HepG2 (cell line): ENCODE data around the gene MTCH2. TPM values are rescaled to one million over a fixed set of nuclear protein-coding genes. Genes with fewer than 3 reads are reported as not detected.

Experiments
- ATAC-seq: fragments of 200-7000 bp; cut with Tn5 transposase; 3 replicates; pipeline ENCODE4 v1.9.1; 2020; ENCODE audit warnings: mild to moderate bottlenecking, moderate library complexity
- BruUV-seq: library from RNA; stranded (reverse); fragments of 400-500 nt; replicated peaks from 2 replicates; lab custom pipeline; 2021; lab: Mats Ljungman, UMichigan
- CTCF ChIA-PET: fragments of 300-600 bp; formaldehyde crosslinking; extraction: SDS; loops from one replicate; lab custom pipeline; 2021; ENCODE audit warnings: low total read pairs, inconsistent platforms, low intra/inter-chr PET ratio; lab: Yijun Ruan, JAX
- POLR2A ChIA-PET: fragments of 350-600 bp; sonication (Branson Sonifier 250); formaldehyde crosslinking; loops from one replicate; lab custom pipeline; 2020; ENCODE audit warnings: antibody characterized with exemption, inconsistent platforms; lab: Yijun Ruan, JAX
- DNase-seq: peaks from one replicate; pipeline ENCODE4 v3.0.0-alpha.2; 2015; ENCODE audit warnings: low spot score
- FAIRE-seq: peaks from 3 replicates; lab custom pipeline; 2011; peaks lifted over from hg19 to GRCh38; lab: Jason Lieb, UNC
- H2AFZ ChIP-seq: one replicate; pipeline ENCODE4 v1.6.1; 2011; ENCODE audit warnings: low read length, inconsistent platforms
- H3K27ac ChIP-seq: fragments of 300-600 bp; 3 replicates; pipeline ENCODE4 v1.8.0; 2011; ENCODE audit warnings: mixed run types, mild to moderate bottlenecking, mixed read lengths, low read length, inconsistent platforms; ENCODE audit not compliant: insufficient read depth; ENCODE audit errors: extremely low read length
- H3K27me3 ChIP-seq, 2 experiments: fragments of 200-600 bp in 1 of 2; 2 replicates in 1 of 2; 3 replicates in 1 of 2; pipeline versions ENCODE4 v1.6.0 to v1.8.0; 2011; ENCODE audit warnings: low read length in 2 of 2, mild to moderate bottlenecking in 2 of 2, moderate library complexity in 2 of 2, inconsistent platforms in 1 of 2; ENCODE audit not compliant: insufficient read depth in 2 of 2, control insufficient read depth in 1 of 2
- H3K36me3 ChIP-seq, 2 experiments: fragments of 200-600 bp in 1 of 2; replicated peaks in 1 of 2; 2 replicates in 1 of 2; 3 replicates in 1 of 2; pipeline versions ENCODE4 v1.5.1 to v1.8.0; 2011; ENCODE audit warnings: low read length in 2 of 2, inconsistent platforms in 1 of 2; ENCODE audit not compliant: insufficient read depth in 2 of 2, control insufficient read depth in 1 of 2
- H3K4me1 ChIP-seq: 2 replicates; pipeline ENCODE4 v1.5.1; 2012; ENCODE audit warnings: low read length, inconsistent platforms; ENCODE audit not compliant: insufficient read depth
- H3K4me2 ChIP-seq: 2 replicates; pipeline ENCODE4 v1.6.0; 2011; ENCODE audit warnings: low read depth, low read length, inconsistent platforms
- H3K4me3 ChIP-seq, 3 experiments: fragments of 200-600 bp in 1 of 3; sonication (generic), shearing (Covaris generic) in 1 of 3; replicated peaks in 1 of 3; 2 replicates each; pipeline ENCODE4 v1.5.1; 2011 to 2016; ENCODE audit warnings: low read length in 3 of 3, inconsistent platforms in 2 of 3, low read depth in 2 of 3, mild to moderate bottlenecking in 2 of 3, control low read depth in 1 of 3, mixed read lengths in 1 of 3; ENCODE audit not compliant: insufficient read depth in 1 of 3
- H3K79me2 ChIP-seq: one replicate; pipeline ENCODE4 v1.6.1; 2011; ENCODE audit warnings: low read length, inconsistent platforms; ENCODE audit not compliant: insufficient read depth
- H3K9ac ChIP-seq: 2 replicates; pipeline ENCODE4 v1.6.0; 2011; ENCODE audit warnings: mild to moderate bottlenecking, low read depth, low read length, inconsistent platforms; ENCODE audit not compliant: insufficient read depth
- H3K9me3 ChIP-seq: 2 replicates; pipeline ENCODE4 v1.5.1; 2012; ENCODE audit warnings: mild to moderate bottlenecking, low read length
- H4K20me1 ChIP-seq: 2 replicates; pipeline ENCODE4 v1.6.0; 2011; ENCODE audit warnings: inconsistent platforms, mild to moderate bottlenecking, low read length, moderate library complexity; ENCODE audit not compliant: insufficient read depth
- AGO1 ChIP-seq: fragments of 200-400 bp; formaldehyde crosslinking; IDR thresholded peaks from 2 replicates; pipeline ENCODE4 v1.6.1; 2017; ENCODE audit warnings: mild to moderate bottlenecking, low read depth, low read length, moderate library complexity; ENCODE audit not compliant: poor library complexity, severe bottlenecking
- CSRNP2 ChIP-seq: sonication (generic); formaldehyde crosslinking; conservative IDR thresholded peaks from 2 replicates; pipeline ENCODE4 v1.8.0; 2022; ENCODE audit warnings: low read depth, missing genetic modification reagents
- FOXA3 ChIP-seq: IDR thresholded peaks from 2 replicates; pipeline ENCODE4 v1.6.1; 2016; ENCODE audit warnings: missing genetic modification reagents, missing compliant biosample characterization
- MTA3 ChIP-seq: sonication (generic); formaldehyde crosslinking; IDR thresholded peaks from 2 replicates; pipeline ENCODE4 v1.4.0; 2020; ENCODE audit warnings: missing genetic modification reagents
- NFKB2 ChIP-seq: sonication (generic); formaldehyde crosslinking; IDR thresholded peaks from 2 replicates; pipeline ENCODE4 v1.4.0; 2020; ENCODE audit warnings: missing genetic modification reagents, borderline replicate concordance
- PCBP2 ChIP-seq: fragments of 200-400 bp; formaldehyde crosslinking; optimal IDR thresholded peaks from 2 replicates; pipeline ENCODE3; 2018; ENCODE audit warnings: low read length, low read depth; ENCODE audit not compliant: poor library complexity, severe bottlenecking
- PITX1 ChIP-seq: sonication (generic); formaldehyde crosslinking; IDR thresholded peaks from 2 replicates; pipeline ENCODE4 v1.5.1; 2020; ENCODE audit warnings: mild to moderate bottlenecking, missing genetic modification reagents
- PPARG ChIP-seq: conservative IDR thresholded peaks from 2 replicates; pipeline ENCODE4 v1.6.1; 2016; ENCODE audit warnings: missing biosample characterization, missing genetic modification reagents
- SOX6 ChIP-seq, 2 experiments: fragments of 450-650 bp in 1 of 2; sonication (generic) in 1 of 2; formaldehyde crosslinking in 1 of 2; IDR thresholded peaks; 2 replicates each; pipeline versions ENCODE4 v1.4.0 to v1.6.1; 2017 to 2020; ENCODE audit warnings: antibody characterized with exemption in 1 of 2, mild to moderate bottlenecking in 1 of 2, missing genetic modification reagents in 1 of 2
- WIZ ChIP-seq: sonication (generic); formaldehyde crosslinking; IDR thresholded peaks from 2 replicates; pipeline ENCODE4 v1.5.1; 2020; ENCODE audit warnings: mild to moderate bottlenecking, missing genetic modification reagents
- ZBTB14 ChIP-seq: sonication (generic); formaldehyde crosslinking; IDR thresholded peaks from 2 replicates; pipeline ENCODE4 v1.4.0; 2020; ENCODE audit warnings: missing genetic modification reagents
- ZNF30 ChIP-seq: sonication (generic); formaldehyde crosslinking; IDR thresholded peaks from 2 replicates; pipeline ENCODE4 v1.5.0; 2020; ENCODE audit warnings: mild to moderate bottlenecking, missing genetic modification reagents
- ZNF484 ChIP-seq: sonication (generic); formaldehyde crosslinking; IDR thresholded peaks from 2 replicates; pipeline ENCODE4 v1.5.1; 2020; ENCODE audit warnings: mild to moderate bottlenecking, low read depth, missing genetic modification reagents, borderline replicate concordance
- ZSCAN30 ChIP-seq: sonication (generic); formaldehyde crosslinking; IDR thresholded peaks from 2 replicates; pipeline ENCODE4 v1.5.0; 2020; ENCODE audit warnings: mild to moderate bottlenecking, missing genetic modification reagents
- WGBS: methylation state at CpG from one replicate; pipeline ENCODE4 v1.1.6; 2017; ENCODE audit warnings: low lambda C conversion rate; 5-methylcytosine and 5-hydroxymethylcytosine counted together
- in situ Hi-C: cut with HindIII; loops from 2 replicates; pipeline ENCODE4 v1.10.0; 2017; ENCODE audit warnings: low pct_unique_long_range_greater_than_20kb; ENCODE audit not compliant: extremely low pct_ligation_motif_present
- intact Hi-C: fragments of 100-400 bp; cut with micrococcal nuclease; formaldehyde crosslinking; loops from one replicate; pipeline ENCODE4 v1.10.0; 2022; ENCODE audit not compliant: unreplicated experiment
- polyA plus RNA-seq, 8 experiments: library from polyadenylated mRNA; depleted of rRNA in 3 of 8; stranded (reverse) in 7 of 8; unstranded in 1 of 8; fragments of >200 nt; fragmentation: Illumina TruSeq in 4 of 8; extraction: Trizol in 4 of 8; gene quantifications; 2 replicates each; pipeline versions ENCODE4 v1.2.1 to v1.2.3, GENCODE V29; 2011 to 2016; ENCODE audit warnings: low read depth in 4 of 8, missing spikeins in 1 of 8, mixed read lengths in 1 of 8; ENCODE audit not compliant: insufficient read depth in 1 of 8
- total RNA-seq, 5 experiments: library from RNA; depleted of rRNA; stranded (reverse); fragments of >200 nt; fragmentation: Illumina TruSeq; extraction: Trizol; gene quantifications; 2 replicates each; pipeline ENCODE4 v1.2.3, GENCODE V29; 2016; ENCODE audit warnings: low read depth in 1 of 5
- TF ChIP-seq, protein P1 (sequence below): sonication (generic); formaldehyde crosslinking; IDR thresholded peaks from 2 replicates; pipeline ENCODE4 v1.5.0; 2020; ENCODE audit warnings: mild to moderate bottlenecking, missing genetic modification reagents, moderate library complexity
- TF ChIP-seq, protein P2 (sequence below): sonication (generic); formaldehyde crosslinking; IDR thresholded peaks from 2 replicates; pipeline ENCODE4 v1.5.0; 2020; ENCODE audit warnings: mild to moderate bottlenecking, missing genetic modification reagents

MTCH2 gene
- total and polyA plus RNA-seq, 2 of the 13 experiments (the other 11 are each of a cell fraction or from before 2014, with no cell fraction given): 112 to 272 TPM

- DNase-seq: no peak
- Histone ChIP-seq H3K4me2 (no peak overlapping the region), H3K27ac (no peak overlapping the region), H3K79me2 (no peaks in the 10 kb centered on the region), H4K20me1 (no peaks in the 10 kb centered on the region), H3K4me1 (peaks cover 16% of the 10 kb centered on the region), H3K27me3 (no peaks in the 10 kb centered on the region; a peak in 1 of 5 replicates), H3K9me3 (no peaks in the 10 kb centered on the region), H3K9ac (no peak overlapping the region), H3K4me3 (no peak overlapping the region), H3K36me3 (no peaks in the 10 kb centered on the region), H2AFZ (no peak overlapping the region)
- ChIA-PET CTCF (no interaction called here), POLR2A (no interaction called here)
- WGBS: 91% methylated on average over 4 of the region's 4 CpGs
- intact Hi-C loops (no loop called here), in situ Hi-C loops (no loop called here)
- no peak for TF ChIP-seq ZBTB14 (CRISPR knock-in tag)
- TF ChIP-seq PITX1 (CRISPR knock-in tag): no peak
- no peak for TF ChIP-seq PCBP2
- no peak for TF ChIP-seq SOX6 (IDR thresholded peaks at IDR 0.05)
- no peak for TF ChIP-seq SOX6 (CRISPR knock-in tag; IDR thresholded peaks at IDR 0.05)
- TF ChIP-seq NFKB2 (CRISPR knock-in tag): no peak
- TF ChIP-seq, protein P1, sequence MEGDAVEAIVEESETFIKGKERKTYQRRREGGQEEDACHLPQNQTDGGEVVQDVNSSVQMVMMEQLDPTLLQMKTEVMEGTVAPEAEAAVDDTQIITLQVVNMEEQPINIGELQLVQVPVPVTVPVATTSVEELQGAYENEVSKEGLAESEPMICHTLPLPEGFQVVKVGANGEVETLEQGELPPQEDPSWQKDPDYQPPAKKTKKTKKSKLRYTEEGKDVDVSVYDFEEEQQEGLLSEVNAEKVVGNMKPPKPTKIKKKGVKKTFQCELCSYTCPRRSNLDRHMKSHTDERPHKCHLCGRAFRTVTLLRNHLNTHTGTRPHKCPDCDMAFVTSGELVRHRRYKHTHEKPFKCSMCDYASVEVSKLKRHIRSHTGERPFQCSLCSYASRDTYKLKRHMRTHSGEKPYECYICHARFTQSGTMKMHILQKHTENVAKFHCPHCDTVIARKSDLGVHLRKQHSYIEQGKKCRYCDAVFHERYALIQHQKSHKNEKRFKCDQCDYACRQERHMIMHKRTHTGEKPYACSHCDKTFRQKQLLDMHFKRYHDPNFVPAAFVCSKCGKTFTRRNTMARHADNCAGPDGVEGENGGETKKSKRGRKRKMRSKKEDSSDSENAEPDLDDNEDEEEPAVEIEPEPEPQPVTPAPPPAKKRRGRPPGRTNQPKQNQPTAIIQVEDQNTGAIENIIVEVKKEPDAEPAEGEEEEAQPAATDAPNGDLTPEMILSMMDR: no peak
- TF ChIP-seq CSRNP2 (CRISPR knock-in tag): no peak
- no peak for TF ChIP-seq ZNF30 (CRISPR knock-in tag)
- TF ChIP-seq WIZ (CRISPR knock-in tag): no peak
- TF ChIP-seq ZSCAN30 (CRISPR knock-in tag): no peak
- no peak for TF ChIP-seq PPARG (CRISPR knock-in tag)
- no peak for TF ChIP-seq FOXA3 (CRISPR knock-in tag)
- no peak for TF ChIP-seq AGO1
- TF ChIP-seq, protein P2, sequence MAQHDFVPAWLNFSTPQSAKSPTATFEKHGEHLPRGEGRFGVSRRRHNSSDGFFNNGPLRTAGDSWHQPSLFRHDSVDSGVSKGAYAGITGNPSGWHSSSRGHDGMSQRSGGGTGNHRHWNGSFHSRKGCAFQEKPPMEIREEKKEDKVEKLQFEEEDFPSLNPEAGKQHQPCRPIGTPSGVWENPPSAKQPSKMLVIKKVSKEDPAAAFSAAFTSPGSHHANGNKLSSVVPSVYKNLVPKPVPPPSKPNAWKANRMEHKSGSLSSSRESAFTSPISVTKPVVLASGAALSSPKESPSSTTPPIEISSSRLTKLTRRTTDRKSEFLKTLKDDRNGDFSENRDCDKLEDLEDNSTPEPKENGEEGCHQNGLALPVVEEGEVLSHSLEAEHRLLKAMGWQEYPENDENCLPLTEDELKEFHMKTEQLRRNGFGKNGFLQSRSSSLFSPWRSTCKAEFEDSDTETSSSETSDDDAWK (CRISPR knock-in tag): no peak
- no peak for TF ChIP-seq MTA3 (CRISPR knock-in tag)
- TF ChIP-seq ZNF484 (CRISPR knock-in tag): no peak
- no peak for FAIRE-seq
- BruUV-seq: no TSS peak
- no peak for ATAC-seq
Measured at GRCh38 chr11:47603295-47603694, 39.1 kb downstream of the MTCH2 start.
